HG03460 (cell line): ENCODE results near the gene VN1R2.
"Not testable (repeated sequence)": the region's sequence is repeated elsewhere in the genome, so short reads cannot be mapped to it uniquely, and the experiment has no call there.

ENCODE experiments used
- ATAC-seq: cut with Tn5 transposase; IDR thresholded peaks from one replicate; pipeline ENCODE4 v1.9.1; 2021; ENCODE audit not compliant: unreplicated experiment

The VN1R2 gene

GRCh38 chr19:53257715-53258342 lies at the start of gene VN1R2:
Gene VN1R2, plus strand, starts transcription at chr19:53258292. Its CDS starts 84 bp downstream, at chr19:53258376.
- not testable (repeated sequence) for ATAC-seq

- not testable (repeated sequence) for ATAC-seq
Measured at GRCh38 chr19:53211554-53211953, 46.5 kb upstream of the VN1R2 start.

- no peak for ATAC-seq
Measured at GRCh38 chr19:53212703-53213320, 45.3 kb upstream of the VN1R2 start.

GRCh38 chr19:53222716-53223115 lies 35.4 kb upstream of the VN1R2 start:
- ATAC-seq = not testable (repeated sequence)

- ATAC-seq = no peak
Measured at GRCh38 chr19:53224606-53225005, 33.5 kb upstream of the VN1R2 start.

- no peak for ATAC-seq
Measured at GRCh38 chr19:53237114-53237777, 20.8 kb upstream of the VN1R2 start.

- ATAC-seq = no peak
Measured at GRCh38 chr19:53246498-53246897, 11.6 kb upstream of the VN1R2 start.

GRCh38 chr19:53254411-53255341 lies 3.4 kb upstream of the VN1R2 start, which contains the start of gene ZNF677:
Gene ZNF677, minus strand, starts transcription at chr19:53254873. Its CDS starts 3,323 bp downstream, at chr19:53251550.
- ATAC-seq = no peak

- not testable (repeated sequence) for ATAC-seq
Measured at GRCh38 chr19:53267623-53268022, 9.5 kb downstream of the VN1R2 start, which contains the start of gene VN1R4. Gene VN1R4, minus strand, starts transcription at chr19:53267723. Its CDS starts 58 bp downstream, at chr19:53267665.

GRCh38 chr19:53269861-53270260 lies 11.8 kb downstream of the VN1R2 start:
- ATAC-seq = not testable (repeated sequence)

- no peak for ATAC-seq
Measured at GRCh38 chr19:53272044-53272443, 14.0 kb downstream of the VN1R2 start.

GRCh38 chr19:53275480-53275879 lies 17.4 kb downstream of the VN1R2 start:
- ATAC-seq = no peak

- ATAC-seq = not testable (repeated sequence)
Measured at GRCh38 chr19:53281947-53282346, 23.9 kb downstream of the VN1R2 start.

- no peak for ATAC-seq
Measured at GRCh38 chr19:53285087-53285486, 27.0 kb downstream of the VN1R2 start.

- no peak for ATAC-seq
Measured at GRCh38 chr19:53290758-53291549, 32.9 kb downstream of the VN1R2 start.

- no peak for ATAC-seq
Measured at GRCh38 chr19:53294786-53295441, 36.8 kb downstream of the VN1R2 start.

- ATAC-seq = not testable (repeated sequence)
Measured at GRCh38 chr19:53301341-53301740, 43.2 kb downstream of the VN1R2 start.

GRCh38 chr19:53308339-53308811 lies 50.3 kb downstream of the VN1R2 start:
- no peak for ATAC-seq
